ENCODE measurements around the gene HSPA12B. TPM values are rescaled to one million over a fixed set of nuclear protein-coding genes. Genes with fewer than 3 reads are reported as not detected.
A peak's percentile ranks its signal among the peaks of the same experiment; 100 is the strongest.

HSPA12B gene
- total RNA-seq, 1 donor from 2014 or later: 16.6 TPM

DNA sequence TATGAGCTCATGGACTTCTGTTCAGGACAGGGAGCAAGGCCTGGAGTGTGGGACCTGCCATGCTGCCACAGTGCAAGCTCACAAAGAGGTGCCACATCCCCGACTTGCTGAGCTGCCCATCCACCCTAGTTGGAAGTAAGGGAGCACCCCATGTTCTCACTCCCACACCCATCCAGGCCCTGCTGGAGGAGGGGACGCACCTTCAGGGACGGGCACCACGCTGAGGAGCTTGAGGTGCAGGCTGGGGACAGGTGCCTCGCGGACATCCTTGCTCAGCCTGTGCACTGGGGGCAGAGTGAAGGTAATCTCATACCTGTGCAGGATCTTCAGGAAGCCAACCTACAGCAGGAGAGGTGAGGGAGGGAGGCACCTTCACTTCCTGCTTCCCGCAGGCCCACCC lies 22.8 kb downstream of the HSPA12B start:
- intact Hi-C loops (cut with DNase I): loop anchor here (10.0 kb wide), 1 partner anchor 80 kb away; no protein-coding TSS in a partner anchor

DNA sequence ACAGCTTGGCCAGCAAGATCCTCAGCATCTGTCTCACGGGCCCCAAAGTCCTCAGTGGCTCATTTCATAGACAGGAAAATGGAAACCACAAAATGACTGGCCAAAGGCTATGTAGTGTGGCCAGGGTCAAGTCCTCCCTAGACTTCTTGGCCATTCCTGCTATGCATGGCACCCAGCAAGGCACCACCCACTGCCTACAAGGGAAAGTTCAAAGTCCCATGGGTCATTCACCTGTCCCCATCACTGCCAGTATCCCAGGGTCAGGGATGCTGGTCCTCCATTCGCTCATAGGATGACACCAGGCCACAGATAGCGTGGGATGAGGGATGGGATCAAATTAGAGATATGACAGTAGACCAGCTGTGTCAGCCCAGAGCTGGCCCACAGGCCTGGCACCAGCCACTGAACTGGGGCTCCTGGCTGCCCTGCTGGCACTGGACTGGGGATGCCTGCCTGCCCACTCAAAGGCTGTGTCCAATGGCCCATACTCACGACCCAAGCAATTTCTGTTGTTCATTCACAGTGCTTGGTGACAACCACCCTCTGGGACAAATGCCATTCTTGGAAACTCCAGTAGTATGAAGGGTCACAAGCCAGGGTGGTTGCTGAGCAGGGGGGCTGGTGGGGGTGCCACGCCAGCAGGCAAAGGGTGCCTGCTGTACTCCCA lies 23.5 kb downstream of the HSPA12B start:
- intact Hi-C loops (cut with DNase I): loop anchor here (10.0 kb wide), 1 partner anchor 81 kb away; no protein-coding TSS in a partner anchor
- no peak for DNase-seq
- no peak for ATAC-seq (ENCODE audit: poor library complexity)

More for the DNA sequence above, 22.8 kb downstream of the HSPA12B start:
- ATAC-seq (ENCODE audit: poor library complexity): no peak
- no peak for DNase-seq

DNA sequence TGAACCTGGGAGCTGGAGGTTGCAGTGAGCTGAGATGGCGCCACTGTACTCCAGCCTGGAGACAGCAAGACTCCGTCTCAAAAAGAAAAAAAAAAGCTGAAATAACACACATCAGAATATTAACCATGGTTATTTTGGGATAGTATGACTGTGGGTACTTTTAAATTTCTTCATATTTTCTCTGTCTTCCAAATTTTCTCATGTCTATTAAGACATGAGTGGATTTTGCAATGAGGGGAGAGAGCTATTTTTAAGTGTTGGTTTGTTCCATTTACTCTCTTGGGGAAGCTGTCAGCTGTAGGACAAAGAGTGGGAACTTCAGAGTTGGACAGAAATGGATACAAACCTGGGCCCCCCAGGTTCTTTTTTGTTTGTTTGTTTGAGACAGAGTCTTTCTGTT lies 24.8 kb downstream of the HSPA12B start:
- no peak for DNase-seq
- intact Hi-C loops (cut with DNase I): loop anchor here (10.0 kb wide), 1 partner anchor 82 kb away; no protein-coding TSS in a partner anchor
- no peak for ATAC-seq (ENCODE audit: poor library complexity)

DNA sequence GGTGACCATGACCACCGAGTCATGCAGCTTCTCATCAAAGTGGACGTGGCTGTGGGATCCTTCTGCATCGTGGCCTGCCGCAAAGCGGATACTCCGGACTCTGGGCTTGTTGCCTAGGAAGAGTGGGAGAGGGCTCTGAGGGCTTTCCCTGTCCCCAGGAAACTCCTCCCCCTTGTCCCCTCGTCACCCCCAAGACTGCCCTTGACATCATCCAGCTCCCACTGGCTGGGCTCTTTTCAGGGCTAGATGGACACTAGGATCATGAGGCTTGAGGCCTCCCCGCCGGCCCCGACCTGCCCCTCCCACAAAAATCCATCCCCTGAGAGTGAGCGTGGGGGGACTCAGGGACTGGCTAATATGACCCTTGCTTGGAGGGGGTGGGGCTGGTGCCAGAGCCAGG lies 26.1 kb downstream of the HSPA12B start:
- peak; percentile 31 for ATAC-seq (ENCODE audit: poor library complexity)
- intact Hi-C loops (cut with DNase I): loop anchor here (10.0 kb wide), 1 partner anchor 84 kb away; no protein-coding TSS in a partner anchor
- DNase-seq: no peak

DNA sequence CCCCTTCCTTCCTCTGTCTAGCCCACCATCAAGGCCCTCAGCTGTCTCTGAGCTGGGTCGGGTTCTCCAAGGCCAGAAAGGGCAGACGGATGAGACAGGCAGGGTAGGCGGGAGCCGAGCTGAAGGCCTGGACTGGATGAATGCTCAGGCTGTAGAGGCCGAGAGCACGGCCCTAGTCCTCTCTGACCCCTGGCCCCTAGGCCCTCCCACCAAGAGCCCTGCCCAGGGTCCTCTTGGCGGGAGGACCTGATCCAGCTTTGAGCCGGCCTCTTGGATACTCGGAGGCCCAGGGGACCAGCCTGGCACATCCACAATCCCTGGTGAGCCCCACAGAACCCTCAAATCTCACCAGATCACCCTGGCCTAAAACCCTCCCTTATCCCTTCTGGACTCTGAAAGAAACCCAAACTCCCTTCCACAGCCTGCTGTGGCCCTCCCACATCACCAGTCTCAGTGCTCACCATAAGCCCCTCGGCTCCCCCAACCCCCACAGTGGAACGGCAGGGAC lies 26.9 kb downstream of the HSPA12B start:
- DNase-seq (no peak), ATAC-seq (ENCODE audit: poor library complexity) (no peak)
- intact Hi-C loops (cut with DNase I): loop anchor here (10.0 kb wide), 1 partner anchor 85 kb away; no protein-coding TSS in a partner anchor

DNA sequence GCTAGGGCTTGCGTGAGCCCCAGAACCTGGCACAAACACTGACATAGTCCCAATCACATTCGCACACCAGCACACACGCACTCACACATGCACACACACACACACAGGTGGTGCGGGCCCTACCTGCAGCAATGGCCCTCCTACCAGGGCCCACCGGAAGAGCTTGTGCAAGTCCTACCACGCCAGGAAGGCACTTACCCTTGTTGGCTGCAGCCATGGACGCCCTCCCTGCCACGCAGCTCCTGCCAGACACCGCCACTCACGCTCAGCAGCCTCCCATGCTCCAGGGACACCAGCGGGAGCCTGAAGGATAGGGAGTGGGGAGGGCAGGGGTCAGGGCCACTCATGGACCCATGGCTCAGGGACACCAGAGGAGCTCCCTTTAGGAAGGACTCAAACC lies 27.4 kb downstream of the HSPA12B start:
- DNase-seq (no peak), ATAC-seq (ENCODE audit: poor library complexity) (no peak)
- intact Hi-C loops (cut with DNase I): loop anchor here (10.0 kb wide), 1 partner anchor 85 kb away; no protein-coding TSS in a partner anchor

DNA sequence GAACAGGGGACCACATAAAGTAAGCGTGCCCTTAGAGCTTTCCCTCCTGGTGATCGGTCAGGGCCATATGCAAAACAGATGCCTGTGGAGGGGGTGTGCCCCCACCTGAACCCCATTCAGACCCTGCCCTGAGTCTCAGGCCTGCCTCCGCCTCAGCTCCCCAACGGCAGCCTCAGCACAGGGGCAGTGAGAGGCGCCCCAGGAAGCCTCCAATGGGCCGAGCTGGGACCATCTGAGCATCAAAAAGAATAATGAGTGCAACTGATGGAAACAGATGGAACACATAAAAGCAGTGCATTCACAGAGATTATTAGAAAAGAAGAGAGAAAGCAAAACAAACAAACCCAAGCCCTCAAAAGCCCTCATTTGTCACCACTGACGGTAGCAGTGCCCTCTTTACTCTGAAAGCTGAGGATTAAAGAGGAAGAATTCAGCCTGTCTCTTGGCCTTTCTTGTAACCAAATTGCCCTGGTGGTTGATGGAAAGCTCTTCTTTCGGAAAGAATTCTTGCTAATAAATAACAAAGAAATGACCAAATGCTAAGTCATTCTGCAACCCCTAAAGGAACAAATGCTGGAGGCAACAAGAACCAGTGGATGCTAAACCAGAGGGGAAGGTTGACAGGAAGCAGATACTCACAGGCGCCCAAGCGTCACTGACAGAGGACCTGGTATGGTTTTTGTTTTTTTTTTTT lies 28.3 kb downstream of the HSPA12B start:
- DNase-seq: no peak
- intact Hi-C loops (cut with DNase I): no loop called here
- ATAC-seq (ENCODE audit: poor library complexity): no peak

DNA sequence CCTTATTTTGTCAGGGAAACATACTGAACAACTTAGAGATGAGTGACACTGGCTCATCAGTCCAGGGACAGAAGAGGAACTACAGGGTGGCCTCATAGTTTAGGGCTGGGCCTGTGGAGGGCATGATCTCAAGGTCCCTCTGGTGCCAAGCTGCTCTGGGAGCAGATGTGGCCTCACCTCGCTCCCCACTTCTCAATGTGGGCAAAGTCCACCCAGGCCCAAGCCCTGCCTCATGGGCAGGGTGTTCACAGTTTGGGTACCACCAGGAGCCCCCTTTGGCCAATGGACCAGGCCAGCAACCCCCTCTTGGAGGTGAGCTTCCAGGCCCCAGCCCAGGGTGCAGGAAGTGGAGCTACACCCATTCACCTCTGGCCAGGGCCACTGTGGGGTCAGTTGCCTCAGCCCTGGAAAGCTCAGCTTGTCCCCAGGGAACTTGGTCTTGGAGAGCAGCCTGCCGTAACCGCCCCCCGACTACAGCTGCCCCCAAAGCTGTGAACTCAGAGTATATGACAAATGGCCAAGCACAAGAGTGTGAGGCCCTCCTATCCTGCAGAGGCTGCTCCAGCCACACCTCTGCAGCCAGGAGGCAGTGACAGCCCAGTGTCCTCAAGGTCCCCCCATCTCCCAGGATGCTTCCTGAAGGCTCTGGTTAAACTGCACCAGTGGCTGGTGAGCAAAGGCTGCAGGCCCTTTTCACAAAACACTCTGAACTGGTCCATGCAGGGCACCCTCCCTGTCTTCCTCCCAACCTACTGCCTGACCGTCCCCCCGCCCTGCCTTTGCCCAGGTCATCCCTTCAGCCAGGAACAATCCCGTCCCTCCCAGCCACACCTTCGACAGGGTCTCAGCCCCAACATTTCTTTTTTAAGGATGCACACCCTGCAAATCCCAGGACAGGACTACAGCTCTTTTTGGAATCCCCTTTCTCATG lies 31.5 kb downstream of the HSPA12B start:
- ATAC-seq (ENCODE audit: poor library complexity) (no peak), DNase-seq (no peak)
- intact Hi-C loops (cut with DNase I): no loop called here

DNA sequence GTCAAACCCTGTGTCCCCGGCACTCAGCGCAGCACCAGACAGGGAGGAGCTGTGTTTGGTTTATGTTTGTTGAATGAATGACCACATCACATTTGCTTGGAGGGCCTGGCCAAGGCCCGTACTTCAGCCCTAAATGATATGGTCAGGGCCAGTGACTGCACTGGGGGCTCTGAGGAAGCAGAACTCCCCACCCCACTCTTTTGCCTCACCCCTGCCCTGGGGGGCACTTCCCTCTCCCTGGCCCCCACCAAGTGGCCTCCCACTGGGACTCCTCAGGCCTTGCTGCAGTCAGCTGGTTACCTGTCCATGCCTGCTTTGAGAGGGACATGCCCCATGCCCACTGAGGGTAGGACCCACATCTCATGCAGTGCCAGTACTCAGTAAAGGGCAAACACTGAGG lies 32.2 kb downstream of the HSPA12B start:
- intact Hi-C loops (cut with DNase I): no loop called here
- DNase-seq: no peak

DNA sequence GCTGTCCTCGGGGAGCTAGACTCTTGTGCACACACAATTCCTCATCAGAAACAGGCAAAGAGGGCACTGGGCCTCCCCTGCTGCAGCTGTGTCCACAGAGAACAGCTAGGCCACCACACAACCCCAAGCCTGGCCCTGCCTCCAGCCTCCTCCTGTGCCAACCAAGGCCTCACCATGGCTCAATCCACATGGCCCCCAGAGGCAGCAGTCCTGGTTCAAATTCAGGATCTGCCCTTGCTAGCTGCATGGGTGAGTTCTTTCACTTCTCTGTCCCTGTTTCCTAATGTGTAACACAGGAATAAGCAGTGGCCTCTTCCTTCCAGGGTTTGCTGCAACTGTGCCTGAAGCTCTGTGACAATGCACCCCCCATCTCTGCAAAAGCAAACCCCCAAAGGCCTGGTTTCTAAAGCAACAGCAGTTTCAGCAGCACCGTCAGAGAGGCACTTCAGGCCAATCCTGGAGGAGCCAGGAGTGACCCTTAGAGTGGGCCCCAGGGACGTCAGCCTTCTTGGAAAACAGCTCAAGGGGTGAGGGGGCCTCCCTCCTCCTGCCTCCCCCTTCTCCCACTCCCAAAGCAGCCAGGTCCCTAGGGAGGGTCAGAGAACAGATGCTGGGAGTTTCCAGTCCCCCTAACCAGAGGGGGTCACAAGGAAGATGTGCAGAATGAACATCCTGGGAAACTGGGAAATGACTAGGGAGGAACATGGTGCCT lies 32.8 kb downstream of the HSPA12B start:
- ATAC-seq (ENCODE audit: poor library complexity) (no peak), DNase-seq (no peak)
- intact Hi-C loops (cut with DNase I): no loop called here

More for the DNA sequence above, 32.2 kb downstream of the HSPA12B start:
- ATAC-seq (ENCODE audit: poor library complexity): no peak

DNA sequence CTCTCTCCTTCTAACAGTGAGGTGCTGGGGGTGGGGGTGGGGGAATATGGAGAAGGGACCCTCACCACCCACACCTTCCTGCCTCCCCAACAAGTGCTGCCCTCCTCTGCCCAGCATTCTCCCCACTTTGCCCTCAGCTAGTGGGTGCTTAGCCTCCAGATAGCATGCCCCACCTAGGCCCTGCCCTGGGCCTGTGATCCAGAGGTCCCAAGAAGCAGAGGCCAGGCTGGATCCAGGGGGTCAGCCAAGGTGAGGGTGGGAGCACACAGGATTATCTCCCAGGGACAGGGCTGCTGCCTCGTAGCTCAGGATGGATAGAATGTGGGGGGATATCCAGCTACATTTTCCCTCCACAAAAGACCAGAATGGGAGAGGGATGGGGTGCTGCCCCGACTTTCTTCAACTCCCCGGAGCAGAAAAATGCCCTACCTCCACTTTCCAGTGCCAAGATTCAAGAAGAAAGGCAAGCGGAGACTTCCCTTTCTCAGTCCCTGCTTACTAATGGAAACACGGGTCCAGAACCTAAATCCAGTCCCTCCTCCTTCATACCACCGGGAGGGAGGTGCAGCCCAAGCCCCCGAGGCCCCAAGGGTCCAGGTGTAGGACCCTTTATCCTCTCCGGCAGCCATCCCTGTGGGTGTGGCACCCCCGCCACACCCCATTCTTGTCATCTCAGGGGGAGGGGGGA lies 34.1 kb downstream of the HSPA12B start:
- intact Hi-C loops (cut with DNase I): no loop called here
- DNase-seq (no peak), ATAC-seq (ENCODE audit: poor library complexity) (no peak)

DNA sequence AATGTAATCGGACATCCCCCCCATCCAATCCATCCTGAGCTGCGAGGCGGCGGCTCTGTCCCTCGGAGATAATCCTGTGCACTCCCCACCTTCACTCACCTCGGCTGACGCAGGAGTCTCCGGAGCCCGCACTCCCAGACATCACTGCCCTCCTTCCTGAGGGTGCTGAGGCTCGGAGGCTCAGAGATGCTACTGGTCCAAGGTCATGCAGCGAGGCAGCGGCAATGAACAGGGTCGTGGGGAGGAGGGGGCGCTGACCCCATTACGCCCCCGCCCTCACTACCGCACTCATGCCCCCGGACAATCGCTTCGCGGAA lies 34.6 kb downstream of the HSPA12B start:
- DNase-seq (no peak), ATAC-seq (ENCODE audit: poor library complexity) (no peak)
- intact Hi-C loops (cut with DNase I): no loop called here

DNA sequence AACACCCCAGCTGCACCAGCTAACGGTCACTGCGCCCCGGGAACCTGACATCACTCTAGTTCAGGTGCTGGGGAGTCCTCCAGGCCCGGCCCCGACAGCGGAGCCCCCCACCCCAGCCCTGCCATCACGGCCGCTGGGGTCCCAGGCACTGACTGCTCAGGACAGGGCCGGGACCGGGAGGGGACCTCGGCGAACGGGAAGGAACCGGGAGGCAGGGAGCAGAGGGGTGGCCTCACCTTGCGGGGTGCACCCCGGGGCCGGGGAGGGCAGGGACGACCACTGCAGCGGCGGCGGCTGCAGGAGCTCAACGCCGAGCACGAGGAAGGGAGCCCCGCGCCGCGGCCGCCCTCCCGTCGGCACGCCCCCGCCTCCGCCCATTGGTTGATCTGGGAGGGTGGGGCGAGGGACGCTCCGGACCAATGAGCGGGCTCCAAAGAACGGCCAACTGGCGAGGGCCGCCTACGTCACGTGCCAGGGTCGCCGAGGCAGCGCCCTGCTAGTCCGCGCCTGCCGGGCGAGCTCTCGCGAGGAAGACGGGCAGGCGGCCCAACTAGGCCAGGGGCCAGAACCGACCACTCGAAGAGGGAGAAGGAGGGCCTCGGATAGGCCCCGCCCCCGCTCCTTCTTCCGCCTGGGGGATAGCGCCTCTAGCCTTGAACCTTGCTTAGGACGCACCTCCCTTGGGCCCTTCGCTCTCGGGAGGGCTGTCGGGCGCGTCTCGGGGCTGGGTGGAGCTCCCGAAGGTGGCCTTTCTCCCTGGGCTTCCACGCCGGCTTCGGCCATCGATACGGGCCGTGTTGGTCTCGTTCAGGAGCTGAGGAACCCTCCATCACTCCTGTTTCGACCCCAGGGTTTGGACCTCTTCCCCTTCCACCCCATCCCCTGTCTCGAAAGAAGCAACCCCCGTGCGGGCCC lies 35.2 kb downstream of the HSPA12B start, which contains the start of gene ADISSP:
TSS of gene ADISSP (minus strand) at position 327 of the 915 bp plus-strand sequence. CDS start 7,653 bp downstream, outside the sequence.
- DNase-seq (peak; percentile 100), ATAC-seq (ENCODE audit: poor library complexity) (peak; percentile 95)
- intact Hi-C loops (cut with DNase I): no loop called here

DNA sequence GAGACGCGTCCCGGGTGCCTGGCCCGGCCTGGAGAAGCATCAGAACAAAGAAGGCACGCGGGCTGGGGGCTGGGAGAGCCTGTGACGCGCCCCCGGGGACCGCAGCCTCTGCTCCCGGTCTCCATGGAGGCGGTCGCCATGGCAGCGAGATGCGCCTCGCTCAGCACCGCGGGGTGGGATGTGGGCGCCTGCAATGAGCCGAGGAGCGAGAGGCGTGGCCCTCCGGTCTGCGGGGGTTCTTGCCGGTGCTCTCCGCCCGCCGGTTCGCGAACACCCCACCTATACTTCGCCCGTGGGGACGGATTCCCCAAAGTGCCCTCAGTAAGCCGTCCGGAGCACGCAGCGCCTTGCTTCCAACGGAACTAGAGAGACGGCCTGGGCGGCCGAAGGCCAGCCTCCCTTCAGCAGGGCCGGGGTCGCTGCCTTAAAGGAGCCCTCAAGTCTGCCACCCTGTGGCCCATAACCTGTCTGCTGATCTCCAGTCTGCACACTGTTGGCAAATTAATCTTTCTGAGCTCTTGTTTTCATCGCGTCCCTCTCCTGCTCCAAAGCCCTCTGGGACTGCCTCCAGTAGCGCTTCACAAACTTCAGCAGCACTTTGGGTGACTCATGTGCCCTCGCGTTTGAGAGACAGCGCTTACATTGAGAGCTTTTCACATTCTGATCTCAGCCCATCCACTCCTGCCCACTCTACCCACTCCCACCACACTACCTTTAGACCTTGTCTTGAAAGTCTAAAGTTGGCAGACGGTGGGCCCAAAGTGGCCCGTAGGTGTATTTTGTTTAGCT lies 36.1 kb downstream of the HSPA12B start:
- intact Hi-C loops (cut with DNase I): no loop called here
- peak; percentile 82 for DNase-seq
- ATAC-seq (ENCODE audit: poor library complexity): peak; percentile 73

DNA sequence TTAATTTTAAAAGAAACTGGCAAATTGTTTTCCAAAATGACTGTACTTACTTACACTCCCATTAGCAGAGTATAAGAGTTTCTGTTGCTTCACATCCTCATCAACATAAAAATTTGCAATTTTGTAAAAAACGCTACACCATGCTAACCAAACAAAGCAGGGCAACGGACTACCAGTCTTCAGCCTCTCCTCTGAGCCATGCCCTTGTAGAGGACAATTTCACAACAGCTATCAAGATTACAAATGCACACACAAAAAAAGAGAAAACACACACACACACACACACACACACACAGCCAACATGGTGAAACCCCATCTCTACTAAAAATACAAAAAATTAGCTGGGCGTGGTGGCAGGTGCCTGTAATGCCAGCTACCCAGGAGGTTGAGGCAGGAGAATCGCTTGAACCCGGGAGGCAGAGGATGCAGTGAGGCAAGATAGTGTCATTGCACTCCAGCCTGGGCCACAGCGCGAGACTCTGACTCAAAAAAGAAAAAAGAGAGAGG lies 39.1 kb downstream of the HSPA12B start:
- DNase-seq (no peak), ATAC-seq (ENCODE audit: poor library complexity) (no peak)
- intact Hi-C loops (cut with DNase I): no loop called here

Data from Right ventricle myocardium superior (tissue), 1 donor.